Cerebellar cortex (tissue), 1 donor: ENCODE data around the gene PRMT5.
"Not testable (repeated sequence)": the region's sequence is repeated elsewhere in the genome, so short reads cannot be mapped to it uniquely, and the experiment has no call there.

Source experiments
- DNase-seq: peaks from one replicate; pipeline ENCODE4 v3.0.0-alpha.2; 2015; ENCODE audit warnings: low spot score

PRMT5 gene

GRCh38 chr14:22932146-22932545 lies 3.0 kb upstream of the PRMT5 start:
- DNase-seq, result no peak

DNA sequence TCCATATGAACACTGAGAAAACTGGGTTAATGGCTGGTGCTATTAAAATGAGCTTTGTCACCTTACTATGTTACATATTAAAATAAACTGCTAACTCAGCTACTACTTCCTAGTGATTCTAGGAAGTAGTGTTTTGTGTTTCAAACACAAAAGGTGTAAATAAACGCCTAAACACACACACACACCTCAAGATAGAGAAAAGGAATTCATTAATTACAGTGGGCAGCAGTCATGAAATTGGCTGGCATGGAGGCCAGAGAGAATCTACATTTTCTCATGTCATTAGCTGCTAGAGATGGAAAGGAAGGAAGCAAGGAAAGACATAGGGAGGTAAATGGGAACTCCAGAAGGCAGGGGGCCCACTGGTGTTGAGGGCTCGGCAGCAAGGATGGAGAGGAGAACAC lies 787 bp upstream of the PRMT5 start:
- DNase-seq, result no peak

- DNase-seq, result no peak
Observed at GRCh38 chr14:22928237-22929103, 706 bp downstream of the PRMT5 start.

- DNase-seq, result no peak
Observed at GRCh38 chr14:22926316-22926715, 2.9 kb downstream of the PRMT5 start.

DNA sequence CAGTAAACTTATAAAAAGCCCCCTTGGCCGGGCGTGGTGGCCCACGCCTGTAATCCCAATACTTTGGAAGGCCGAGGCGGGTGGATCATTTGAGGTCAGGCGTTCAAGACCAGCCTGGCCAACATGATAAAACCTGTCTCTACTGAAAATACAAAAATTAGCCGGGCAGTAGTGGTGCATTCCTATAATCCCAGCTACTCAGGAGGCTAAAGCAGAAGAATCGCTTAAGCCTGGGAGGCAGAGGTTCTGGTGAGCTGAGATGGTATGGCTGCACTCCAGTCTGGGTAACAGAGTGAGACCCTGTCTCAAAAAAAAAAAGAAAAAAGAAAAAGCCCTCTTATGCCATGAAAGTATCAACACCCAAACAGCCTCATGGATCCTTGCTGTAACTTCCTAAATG lies 3.7 kb downstream of the PRMT5 start:
- DNase-seq, result no peak

GRCh38 chr14:22923746-22924145 lies 5.4 kb downstream of the PRMT5 start:
- DNase-seq, result no peak

- DNase-seq, result no peak
Observed at GRCh38 chr14:22922294-22922693, 6.9 kb downstream of the PRMT5 start.

DNA sequence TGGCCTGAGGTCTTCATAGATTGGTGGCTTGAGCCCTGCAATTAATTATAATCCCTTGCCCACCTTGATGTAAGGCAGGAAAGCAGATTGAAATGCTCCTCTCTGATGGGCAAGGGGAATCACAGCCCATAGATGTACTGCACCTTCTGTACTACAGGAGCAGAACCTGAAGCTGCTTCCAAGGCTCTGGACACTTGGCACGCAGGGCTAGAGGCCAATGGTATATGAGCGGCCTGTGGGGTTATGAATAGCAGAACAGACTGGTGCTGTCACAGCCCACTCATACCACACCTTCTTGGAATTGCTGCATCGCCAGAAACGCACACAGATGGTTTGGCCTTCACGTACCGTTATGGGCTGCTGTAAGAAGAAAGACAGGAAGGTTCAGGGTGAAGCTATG lies 8.5 kb downstream of the PRMT5 start:
- no peak for DNase-seq

DNA sequence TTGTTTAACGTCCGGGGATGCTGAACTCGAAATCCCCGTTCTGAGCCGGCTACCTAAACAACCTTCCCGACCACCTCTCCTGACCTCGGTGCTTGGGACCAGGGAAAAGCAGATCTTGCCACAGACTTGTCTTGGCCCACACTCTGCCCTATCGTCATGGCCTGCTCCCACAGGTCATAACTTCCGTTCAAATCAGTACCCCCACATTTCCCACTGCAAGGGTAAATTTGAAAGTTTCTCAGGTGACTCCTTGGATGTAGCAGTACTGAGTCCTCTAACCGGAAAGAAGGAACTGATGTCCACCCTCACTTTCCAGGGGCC lies 9.6 kb downstream of the PRMT5 start:
- no peak for DNase-seq

DNA sequence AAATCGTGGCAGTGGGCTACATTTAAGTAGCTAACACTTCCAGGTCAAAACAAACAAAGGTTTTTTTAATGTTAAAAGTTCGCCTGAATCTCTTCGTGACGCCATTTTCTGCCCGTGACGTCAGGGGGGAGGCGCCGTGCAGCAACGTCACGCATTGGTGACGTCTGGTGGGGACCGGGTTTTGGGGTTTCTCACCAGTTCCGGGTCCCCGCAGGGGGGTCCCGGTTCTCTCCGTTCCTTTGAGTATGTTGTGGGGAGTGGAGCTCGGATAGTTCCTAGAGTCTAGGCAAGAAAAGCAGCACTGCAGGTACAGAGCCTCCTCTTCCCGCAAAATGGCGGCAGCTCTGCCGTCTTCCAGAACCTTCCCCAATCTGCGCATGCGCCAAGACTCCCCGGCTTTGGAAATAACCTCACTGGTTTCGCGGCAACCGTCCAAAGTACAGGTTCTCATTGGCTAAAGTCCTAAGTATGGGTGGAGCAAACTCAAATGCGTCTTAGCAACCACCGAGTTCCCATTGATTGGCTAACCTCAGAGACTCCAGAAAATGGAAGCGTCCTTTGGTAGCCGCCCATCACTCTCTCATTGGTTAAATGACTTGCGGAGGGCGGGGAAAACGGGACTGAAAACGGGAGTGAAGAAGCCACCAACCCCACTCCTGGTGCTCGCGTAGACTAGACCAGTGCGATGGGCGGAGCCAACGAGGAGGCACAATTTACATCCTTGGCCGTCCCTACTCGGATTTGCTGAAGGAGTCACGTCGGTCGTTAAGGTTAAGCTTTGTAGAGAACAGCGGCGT lies 10.2 kb downstream of the PRMT5 start, which contains the start of gene RBM23:
Gene RBM23 (minus strand): TSS at position 346 of the 797 bp plus-strand sequence.
- peak; percentile 100 for DNase-seq

- DNase-seq, result no peak
Observed at GRCh38 chr14:22915886-22916521, 13.2 kb downstream of the PRMT5 start.

DNA sequence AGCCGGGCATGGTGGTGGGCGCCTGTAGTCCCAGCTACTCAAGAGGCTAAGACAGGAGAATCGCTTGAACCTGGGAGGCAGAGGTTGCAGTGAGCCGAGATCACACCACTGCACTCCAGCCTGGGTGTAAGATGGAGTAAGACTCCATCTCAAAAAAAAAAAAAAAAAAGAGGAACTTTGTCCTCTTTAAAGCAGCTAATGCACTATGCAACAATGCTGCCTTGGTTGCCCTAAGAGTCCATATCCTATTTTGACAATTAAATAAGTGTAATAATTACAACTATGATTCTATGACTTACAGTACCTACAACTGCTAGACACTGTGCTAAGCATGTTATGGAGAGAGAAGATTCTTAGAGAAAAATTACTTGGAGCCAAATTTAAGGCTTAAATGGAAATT lies 14.3 kb downstream of the PRMT5 start:
- not testable (repeated sequence) for DNase-seq

- no peak for DNase-seq
Observed at GRCh38 chr14:22910916-22911315, 18.3 kb downstream of the PRMT5 start.

- DNase-seq, result no peak
Observed at GRCh38 chr14:22908601-22909000, 20.6 kb downstream of the PRMT5 start.

GRCh38 chr14:22907429-22907828 lies 21.7 kb downstream of the PRMT5 start:
- DNase-seq, result no peak

GRCh38 chr14:22906073-22906472 lies 23.1 kb downstream of the PRMT5 start:
- no peak for DNase-seq

DNA sequence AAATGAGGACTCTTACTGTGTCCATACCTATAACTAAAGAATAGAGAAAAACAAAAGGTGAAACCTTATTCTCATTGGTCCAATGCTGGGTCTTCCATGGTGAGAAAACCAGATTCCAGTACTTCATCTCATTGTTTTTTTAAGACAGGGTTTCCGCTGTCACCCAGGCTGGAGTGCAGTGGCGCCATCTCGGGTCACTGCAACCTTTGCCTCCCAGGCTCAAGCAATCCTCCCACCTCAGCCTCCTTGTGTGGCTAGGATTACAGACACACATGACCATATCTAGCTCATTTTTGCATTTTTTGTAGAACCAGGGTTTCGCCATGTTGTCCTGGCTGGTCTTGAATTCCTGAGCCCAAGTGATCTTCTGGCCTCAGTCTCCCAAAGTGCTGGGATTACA lies 23.5 kb downstream of the PRMT5 start:
- no peak for DNase-seq

GRCh38 chr14:22903742-22904087 lies 25.5 kb downstream of the PRMT5 start:
- DNase-seq, result no peak

- DNase-seq, result no peak
Observed at GRCh38 chr14:22901799-22902198, 27.4 kb downstream of the PRMT5 start.

DNA sequence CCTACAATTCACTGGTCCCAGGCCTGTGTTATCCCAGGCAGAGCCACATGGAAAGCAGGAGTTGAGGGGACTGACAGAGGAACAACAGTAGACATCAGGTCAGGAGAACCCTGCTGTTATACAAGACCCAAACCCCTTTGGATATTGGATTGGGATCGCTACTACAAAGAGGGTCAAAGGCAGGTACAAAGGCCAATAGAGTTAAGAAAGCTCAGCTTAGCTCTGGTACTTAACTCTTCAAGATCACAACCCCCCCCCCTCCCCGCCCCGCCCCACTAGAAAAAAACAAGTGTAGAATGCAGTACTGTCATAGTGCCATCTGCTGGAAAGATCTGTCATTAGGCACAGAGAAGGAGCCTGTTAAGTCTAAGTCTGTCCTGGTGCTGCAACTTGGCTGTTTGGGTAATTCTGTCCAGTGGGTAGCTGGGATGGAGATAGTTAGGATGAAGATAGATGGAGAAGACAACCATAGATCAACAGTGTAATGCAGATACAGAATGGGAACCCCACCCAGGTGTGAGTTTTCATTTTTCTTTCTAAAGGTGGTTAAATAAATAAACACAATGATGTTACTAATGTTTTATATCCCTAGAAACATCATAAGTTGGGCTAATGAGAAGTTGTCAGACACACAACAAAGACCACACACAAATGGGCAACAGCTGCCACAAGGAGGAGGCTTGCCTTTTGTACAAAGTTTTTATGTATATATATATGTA lies 28.9 kb downstream of the PRMT5 start:
- DNase-seq, result peak; percentile 66

DNA sequence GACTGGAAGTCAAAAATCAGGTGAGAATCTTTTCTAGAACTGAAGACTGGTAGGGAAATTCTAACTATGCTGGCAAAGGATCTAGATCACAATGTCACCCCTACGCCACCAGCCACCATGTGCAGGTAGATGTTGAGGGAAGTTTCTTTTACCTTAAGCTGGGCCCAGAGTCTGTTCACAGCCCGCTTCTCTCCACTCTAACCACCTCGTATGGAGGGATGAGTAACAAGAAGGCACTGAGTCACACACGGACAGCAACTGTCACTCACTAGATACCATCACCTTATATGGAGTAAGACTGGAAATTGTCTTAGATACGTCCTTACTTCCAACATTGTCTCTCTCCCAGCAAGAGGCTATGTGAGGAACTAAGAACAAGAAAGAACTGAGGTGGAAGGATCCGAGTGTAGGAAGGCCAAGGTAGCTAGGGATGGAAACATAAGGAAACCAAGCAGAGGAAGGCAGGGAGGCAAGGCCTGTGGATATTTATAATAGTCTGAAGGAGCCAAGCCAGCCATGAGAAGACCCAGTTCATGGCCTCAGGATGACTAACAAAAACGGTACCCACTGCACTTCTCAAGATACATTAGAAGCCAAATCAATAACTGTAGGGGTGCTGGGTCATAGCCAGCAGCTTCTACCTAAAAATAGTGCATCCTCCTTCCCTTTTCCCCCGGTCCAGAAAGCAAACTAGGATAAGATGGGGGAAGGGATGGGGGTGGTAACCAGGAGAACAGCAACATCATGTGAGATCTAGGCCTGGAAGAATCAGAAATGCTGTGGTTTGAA lies 30.7 kb downstream of the PRMT5 start:
- DNase-seq, result no peak
